H9 (cell line): Measurements from ENCODE around the gene CST6. TPM values are rescaled to one million over a fixed set of nuclear protein-coding genes. Genes with fewer than 3 reads are reported as not detected.
A peak's percentile ranks its signal among the peaks of the same experiment; 100 is the strongest.

ENCODE experiments used
- DNase-seq: peaks from one replicate; pipeline ENCODE4 v3.0.0-alpha.2; 2017
- H2AFZ ChIP-seq: one replicate; pipeline ENCODE4 v1.6.1; 2013; ENCODE audit warnings: mild to moderate bottlenecking, low read length, control low read depth, moderate library complexity
- H2AK5ac ChIP-seq: 2 replicates; pipeline ENCODE4 v1.6.1; 2013; ENCODE audit warnings: low read length, control low read depth, mixed read lengths; ENCODE audit not compliant: insufficient read length
- H2BK120ac ChIP-seq: one replicate; pipeline ENCODE4 v1.6.1; 2013; ENCODE audit warnings: low read depth, mild to moderate bottlenecking, low read length, control low read depth, inconsistent platforms; ENCODE audit not compliant: poor library complexity, severe bottlenecking
- H2BK12ac ChIP-seq: 2 replicates; pipeline ENCODE4 v1.6.1; 2013; ENCODE audit warnings: low read length, control low read depth, mixed read lengths, low read depth; ENCODE audit not compliant: insufficient read length
- H2BK15ac ChIP-seq: 2 replicates; pipeline ENCODE4 v1.6.1; 2013; ENCODE audit warnings: low read depth, low read length, control low read depth
- H2BK20ac ChIP-seq: one replicate; pipeline ENCODE4 v1.6.1; 2013; ENCODE audit warnings: low read depth, mild to moderate bottlenecking, low read length, control low read depth, inconsistent platforms; ENCODE audit not compliant: poor library complexity, severe bottlenecking
- H2BK5ac ChIP-seq: 2 replicates; pipeline ENCODE4 v1.6.1; 2013; ENCODE audit warnings: low read length, control low read depth, mixed read lengths; ENCODE audit not compliant: insufficient read length
- H3K14ac ChIP-seq: 2 replicates; pipeline ENCODE4 v1.6.1; 2013; ENCODE audit warnings: low read length, control low read depth; ENCODE audit not compliant: insufficient read depth
- H3K18ac ChIP-seq: 2 replicates; pipeline ENCODE4 v1.6.1; 2013; ENCODE audit warnings: low read depth, mild to moderate bottlenecking, mixed read lengths, low read length, control low read depth; ENCODE audit not compliant: insufficient read length
- H3K23ac ChIP-seq: 2 replicates; pipeline ENCODE4 v1.6.1; 2013; ENCODE audit warnings: low read length, control low read depth, mixed read lengths, low read depth; ENCODE audit not compliant: insufficient read length
- H3K23me2 ChIP-seq: 2 replicates; pipeline ENCODE4 v1.6.1; 2013; ENCODE audit warnings: low read depth, mild to moderate bottlenecking, mixed read lengths, low read length, control low read depth; ENCODE audit not compliant: insufficient read length, poor library complexity, severe bottlenecking
- H3K27ac ChIP-seq: 2 replicates; pipeline ENCODE4 v1.5.1; 2013; ENCODE audit warnings: low read length, control low read depth, mixed read lengths, low read depth; ENCODE audit not compliant: insufficient read length
- H3K27me3 ChIP-seq: 2 replicates; pipeline ENCODE4 v1.6.1; 2013; ENCODE audit warnings: low read length, control low read depth, inconsistent platforms; ENCODE audit not compliant: insufficient read depth
- H3K4ac ChIP-seq: 2 replicates; pipeline ENCODE4 v1.6.1; 2013; ENCODE audit warnings: low read depth, mild to moderate bottlenecking, control low read depth, inconsistent platforms, low read length, moderate library complexity
- H3K4me1 ChIP-seq: 2 replicates; pipeline ENCODE4 v1.6.1; 2013; ENCODE audit warnings: low read length, control low read depth, inconsistent platforms; ENCODE audit not compliant: insufficient read depth
- H3K4me2 ChIP-seq: 2 replicates; pipeline ENCODE4 v1.6.1; 2013; ENCODE audit warnings: low read length, control low read depth, mixed read lengths; ENCODE audit not compliant: insufficient read length, insufficient read depth
- H3K56ac ChIP-seq: 2 replicates; pipeline ENCODE4 v1.6.1; 2013; ENCODE audit warnings: low read depth, mild to moderate bottlenecking, mixed read lengths, low read length, control low read depth; ENCODE audit not compliant: insufficient read length
- H3K79me1 ChIP-seq: 2 replicates; pipeline ENCODE4 v1.6.1; 2013; ENCODE audit warnings: low read depth, mild to moderate bottlenecking, moderate library complexity, low read length, control low read depth, inconsistent platforms; ENCODE audit not compliant: insufficient read depth, poor library complexity, severe bottlenecking
- H3K79me2 ChIP-seq: 2 replicates; pipeline ENCODE4 v1.6.1; 2013; ENCODE audit warnings: low read length, control low read depth, inconsistent platforms; ENCODE audit not compliant: insufficient read depth
- H3K9ac ChIP-seq: 2 replicates; pipeline ENCODE4 v1.6.1; 2013; ENCODE audit warnings: low read length, control low read depth, mixed read lengths; ENCODE audit not compliant: insufficient read length; ENCODE audit errors: extremely low read depth
- H3K9me3 ChIP-seq: one replicate; pipeline ENCODE4 v1.6.1; 2013; ENCODE audit warnings: low read depth, low read length, inconsistent platforms; ENCODE audit not compliant: control insufficient read depth
- H3T11ph ChIP-seq: one replicate; pipeline ENCODE4 v1.6.1; 2013; ENCODE audit warnings: mild to moderate bottlenecking, low read length, control low read depth, inconsistent platforms
- H4K20me1 ChIP-seq: one replicate; pipeline ENCODE4 v1.6.1; 2013; ENCODE audit not compliant: control insufficient read depth, insufficient read length, insufficient read depth
- H4K5ac ChIP-seq: 2 replicates; pipeline ENCODE4 v1.6.1; 2013; ENCODE audit warnings: low read depth, mild to moderate bottlenecking, mixed read lengths, low read length, control low read depth; ENCODE audit not compliant: insufficient read length
- H4K8ac ChIP-seq: replicated peaks from 2 replicates; pipeline ENCODE4 v1.6.1; 2013; ENCODE audit warnings: low read length, control low read depth, mixed read lengths, low read depth; ENCODE audit not compliant: insufficient read length
- H4K91ac ChIP-seq: 2 replicates; pipeline ENCODE4 v1.6.1; 2013; ENCODE audit warnings: low read depth, mild to moderate bottlenecking, moderate library complexity, mixed read lengths, low read length, control low read depth; ENCODE audit not compliant: insufficient read length
- H3K27ac Mint-ChIP-seq, 3 experiments: 2 replicates in 2 of 3; 3 replicates in 1 of 3; pipeline ENCODE4 v1.8.0; 2020 to 2021; ENCODE audit warnings: mixed read lengths in 3 of 3, mild to moderate bottlenecking in 1 of 3, moderate library complexity in 1 of 3
- H3K27me3 Mint-ChIP-seq: 2 replicates; pipeline ENCODE4 v1.8.0; 2021; ENCODE audit warnings: low read depth, mild to moderate bottlenecking, moderate library complexity, mixed read lengths
- H3K36me3 Mint-ChIP-seq, 3 experiments: 2 replicates in 2 of 3; 3 replicates in 1 of 3; pipeline ENCODE4 v1.8.0; 2020 to 2021; ENCODE audit warnings: low read depth in 3 of 3, mixed read lengths in 3 of 3; ENCODE audit not compliant: insufficient read depth in 1 of 3
- H3K4me1 Mint-ChIP-seq, 2 experiments: 2 replicates each; pipeline ENCODE4 v1.8.0; 2020; ENCODE audit warnings: mixed read lengths in 2 of 2
- H3K4me3 Mint-ChIP-seq, 2 experiments: 2 replicates in 1 of 2; 3 replicates in 1 of 2; pipeline ENCODE4 v1.8.0; 2020 to 2021; ENCODE audit warnings: mild to moderate bottlenecking in 2 of 2, mixed read lengths in 2 of 2, moderate library complexity in 1 of 2
- H3K9me3 Mint-ChIP-seq, 2 experiments: 2 replicates in 1 of 2; 3 replicates in 1 of 2; pipeline ENCODE4 v1.8.0; 2020; ENCODE audit warnings: mild to moderate bottlenecking in 2 of 2, mixed read lengths in 2 of 2, moderate library complexity in 1 of 2
- WGBS: extraction: QIAGEN DNeasy Blood & Tissue Kit; methylation state at CpG from one replicate; pipeline ENCODE4 v1.1.7; 2013; ENCODE audit warnings: missing lambda C conversion rate, low lambda C conversion rate, mixed read lengths; ENCODE audit not compliant: insufficient read length; ENCODE audit errors: extremely low coverage; 5-methylcytosine and 5-hydroxymethylcytosine counted together
- total RNA-seq: library from RNA; stranded (reverse); gene quantifications from 2 replicates; pipeline ENCODE4 v1.2.1, GENCODE V29; 2021
- TF ChIP-seq, protein P1 (sequence below): fragments of 200-600 bp; sonication (generic); conservative IDR thresholded peaks from 3 replicates; pipeline ENCODE4 v1.8.0; 2021; ENCODE audit warnings: antibody characterized with exemption, mild to moderate bottlenecking

Gene CST6
- total RNA-seq, 1 experiment from 2014 or later, result not detected

DNA sequence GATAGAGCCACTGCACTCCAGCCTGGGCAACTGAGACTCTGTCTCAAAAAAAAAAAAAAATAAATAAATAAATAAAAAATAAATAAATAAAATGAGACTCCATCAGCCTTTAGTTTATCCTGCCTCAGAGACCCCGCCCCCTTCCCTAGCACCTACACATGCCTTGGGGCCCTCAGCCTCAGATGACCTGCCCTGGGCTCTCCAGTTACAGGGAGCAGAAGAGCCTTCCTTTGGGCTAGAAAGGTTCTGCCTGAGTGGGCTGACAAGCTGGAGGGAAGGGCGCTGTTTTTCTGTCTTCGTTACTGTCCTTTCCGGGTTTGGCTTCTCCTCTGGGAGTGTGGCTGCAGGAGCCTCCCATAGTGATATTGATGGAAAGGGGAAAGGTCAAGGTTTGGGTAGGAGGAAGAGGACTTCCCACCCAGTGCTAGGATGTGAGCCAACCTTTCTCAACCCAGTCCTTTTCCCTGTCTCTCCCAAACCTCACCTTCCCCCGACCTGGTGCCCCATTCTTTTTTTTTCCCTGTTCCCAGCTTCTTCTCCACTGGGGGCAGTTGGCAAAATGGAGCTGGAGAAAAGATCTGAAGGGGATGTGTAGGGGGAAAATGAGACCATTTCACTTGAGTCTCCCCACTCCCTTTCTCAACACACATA is 38.9 kb downstream of the CST6 start:
- no peak overlapping the region for H2BK15ac ChIP-seq
- H3K9me3 Mint-ChIP-seq, result no peaks in the 10 kb centered on the region
- peaks cover 19 to 29% (median 29%) of the 10 kb centered on the region in 3 experiments for H3K36me3 Mint-ChIP-seq
- no peak overlapping the region for H3T11ph ChIP-seq
- H3K79me1 ChIP-seq, result peaks cover 9% of the 10 kb centered on the region
- no peak overlapping the region for H3K56ac ChIP-seq
- no peak for DNase-seq
- H3K27ac ChIP-seq, result no peak overlapping the region
- H3K9me3 ChIP-seq, result no peaks in the 10 kb centered on the region
- no peak overlapping the region for H3K18ac ChIP-seq
- no CpG with 5 or more reads among the region's 5 CpGs for WGBS
- peak overlapping the region; percentile 44 for H3K4me2 ChIP-seq
- no peak overlapping the region for H4K5ac ChIP-seq
- H3K4me1 ChIP-seq, result peaks cover 6% of the 10 kb centered on the region; the same call in 1 of the 2 replicates
- no peak overlapping the region for H3K23ac ChIP-seq
- no peak overlapping the region; the same call in 1 of the 2 replicates for H3K14ac ChIP-seq
- H3K4me1 Mint-ChIP-seq, result peaks cover 28 to 41% of the 10 kb centered on the region in 2 experiments
- no peak overlapping the region for H2BK12ac ChIP-seq
- H3K27me3 ChIP-seq, result no peaks in the 10 kb centered on the region
- H3K4me3 Mint-ChIP-seq, result peak overlapping the region; percentile 95 to 99
- H2BK120ac ChIP-seq, result no peak overlapping the region
- H4K20me1 ChIP-seq, result peaks cover 3% of the 10 kb centered on the region
- peak overlapping the region; percentile 40 for H3K9ac ChIP-seq
- no peak overlapping the region for H4K91ac ChIP-seq
- no peak overlapping the region for H2AK5ac ChIP-seq
- H3K27ac Mint-ChIP-seq, result peak overlapping the region; percentile 42 to 97 (median 93)
- H2AFZ ChIP-seq, result no peak overlapping the region
- peaks cover 12% of the 10 kb centered on the region; the same call in 1 of the 2 replicates for H3K79me2 ChIP-seq
- H3K23me2 ChIP-seq, result peaks cover 15% of the 10 kb centered on the region
- H3K4ac ChIP-seq, result no peak overlapping the region
- no peak overlapping the region for H2BK5ac ChIP-seq
- no peak overlapping the region for H2BK20ac ChIP-seq
- H3K27me3 Mint-ChIP-seq, result no peaks in the 10 kb centered on the region; the same call in 1 of the 2 replicates
- H4K8ac ChIP-seq, result no peak overlapping the region
- TF ChIP-seq, protein P1, sequence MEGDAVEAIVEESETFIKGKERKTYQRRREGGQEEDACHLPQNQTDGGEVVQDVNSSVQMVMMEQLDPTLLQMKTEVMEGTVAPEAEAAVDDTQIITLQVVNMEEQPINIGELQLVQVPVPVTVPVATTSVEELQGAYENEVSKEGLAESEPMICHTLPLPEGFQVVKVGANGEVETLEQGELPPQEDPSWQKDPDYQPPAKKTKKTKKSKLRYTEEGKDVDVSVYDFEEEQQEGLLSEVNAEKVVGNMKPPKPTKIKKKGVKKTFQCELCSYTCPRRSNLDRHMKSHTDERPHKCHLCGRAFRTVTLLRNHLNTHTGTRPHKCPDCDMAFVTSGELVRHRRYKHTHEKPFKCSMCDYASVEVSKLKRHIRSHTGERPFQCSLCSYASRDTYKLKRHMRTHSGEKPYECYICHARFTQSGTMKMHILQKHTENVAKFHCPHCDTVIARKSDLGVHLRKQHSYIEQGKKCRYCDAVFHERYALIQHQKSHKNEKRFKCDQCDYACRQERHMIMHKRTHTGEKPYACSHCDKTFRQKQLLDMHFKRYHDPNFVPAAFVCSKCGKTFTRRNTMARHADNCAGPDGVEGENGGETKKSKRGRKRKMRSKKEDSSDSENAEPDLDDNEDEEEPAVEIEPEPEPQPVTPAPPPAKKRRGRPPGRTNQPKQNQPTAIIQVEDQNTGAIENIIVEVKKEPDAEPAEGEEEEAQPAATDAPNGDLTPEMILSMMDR, result no peak; the same call in 2 of the 3 replicates
